ENCODE results near the gene MME. TPM values are rescaled to one million over a fixed set of nuclear protein-coding genes. Genes with fewer than 3 reads are reported as not detected.
"Not testable (repeated sequence)": the region's sequence is repeated elsewhere in the genome, so short reads cannot be mapped to it uniquely, and the experiment has no call there.

MME gene
- total RNA-seq, 2 donors from 2014 or later = 3.4 to 11.2 TPM

DNA sequence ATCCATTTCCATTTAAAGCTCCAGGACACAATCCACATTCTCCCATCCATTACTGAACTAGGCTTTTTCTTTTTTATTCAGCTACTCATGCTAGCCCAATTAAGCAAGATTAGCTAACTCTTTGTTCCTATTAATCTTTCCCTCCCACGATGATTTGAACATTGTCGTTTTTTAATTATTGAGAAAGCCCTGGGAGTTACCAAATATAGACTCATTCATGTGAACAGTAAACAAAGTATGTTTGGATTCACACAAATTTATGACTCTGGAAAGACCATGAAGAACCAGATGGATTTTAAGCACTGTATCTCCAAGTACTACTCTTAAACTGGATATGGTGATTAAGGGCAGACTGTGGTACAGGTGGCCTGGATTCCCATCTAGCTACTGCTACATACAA lies 131.1 kb downstream of the MME start:
- no peaks in the 10 kb centered on the region for H3K4me1 ChIP-seq
- no peak for ATAC-seq
- WGBS, 2 donors = 33% methylated on average over 2 of the region's 2 CpGs

GRCh38 chr3:155211940-155212339 lies 131.8 kb downstream of the MME start:
- no peak for ATAC-seq
- Histone ChIP-seq H3K36me3 (replicated peaks in 1 of 2; ENCODE audit: insufficient read depth in 1 of 2, low read depth in 2 of 2) (no peaks in the 10 kb centered on the region), H3K27me3 (no peaks in the 10 kb centered on the region), H3K9me3 (no peaks in the 10 kb centered on the region), H3K4me3 (no peak overlapping the region), H3K4me1 (no peaks in the 10 kb centered on the region), H3K27ac (no peak overlapping the region)
- intact Hi-C loops (cut with DNase I) = no loop called here
- TF ChIP-seq POLR2A (IDR thresholded peaks at IDR 0.05) = no peak
- no peak for TF ChIP-seq CTCF (IDR thresholded peaks at IDR 0.05)
- DNase-seq = no peak

More for the DNA sequence above, 131.1 kb downstream of the MME start:
- Histone ChIP-seq H3K9me3 (no peaks in the 10 kb centered on the region), H3K27ac (no peak overlapping the region), H3K4me3 (no peak overlapping the region), H3K27me3 (no peaks in the 10 kb centered on the region), H3K36me3 (replicated peaks in 1 of 2; ENCODE audit: insufficient read depth in 1 of 2, low read depth in 2 of 2) (no peaks in the 10 kb centered on the region)
- DNase-seq = no peak
- intact Hi-C loops (cut with DNase I) = no loop called here
- no peak for TF ChIP-seq POLR2A (IDR thresholded peaks at IDR 0.05)
- TF ChIP-seq CTCF (IDR thresholded peaks at IDR 0.05) = no peak

- DNase-seq; ATAC-seq; intact Hi-C loops (cut with DNase I); H3K27ac ChIP-seq; H3K4me1 ChIP-seq; H3K4me3 ChIP-seq; H3K36me3 ChIP-seq (replicated peaks in 1 of 2; ENCODE audit: insufficient read depth in 1 of 2, low read depth in 2 of 2); H3K27me3 ChIP-seq; H3K9me3 ChIP-seq: not testable (repeated sequence)
- WGBS, 2 donors = 70 to 85% methylated on average over 3 of the region's 3 CpGs
Measured at GRCh38 chr3:155216007-155216406, 135.9 kb downstream of the MME start.

GRCh38 chr3:155217591-155217990 lies 137.5 kb downstream of the MME start:
- DNase-seq (no peak), ATAC-seq (no peak)
- H3K4me3 ChIP-seq = no peak overlapping the region
- no peaks in the 10 kb centered on the region for H3K9me3 ChIP-seq
- H3K36me3 ChIP-seq (replicated peaks in 1 of 2; ENCODE audit: insufficient read depth in 1 of 2, low read depth in 2 of 2) = no peaks in the 10 kb centered on the region
- 49 to 59% methylated on average over 5 of the region's 5 CpGs for WGBS, 2 donors
- TF ChIP-seq CTCF (IDR thresholded peaks at IDR 0.05) (no peak), POLR2A (IDR thresholded peaks at IDR 0.05) (no peak)
- H3K4me1 ChIP-seq = no peaks in the 10 kb centered on the region
- intact Hi-C loops (cut with DNase I) = no loop called here
- H3K27me3 ChIP-seq = no peaks in the 10 kb centered on the region
- H3K27ac ChIP-seq = no peak overlapping the region

DNA sequence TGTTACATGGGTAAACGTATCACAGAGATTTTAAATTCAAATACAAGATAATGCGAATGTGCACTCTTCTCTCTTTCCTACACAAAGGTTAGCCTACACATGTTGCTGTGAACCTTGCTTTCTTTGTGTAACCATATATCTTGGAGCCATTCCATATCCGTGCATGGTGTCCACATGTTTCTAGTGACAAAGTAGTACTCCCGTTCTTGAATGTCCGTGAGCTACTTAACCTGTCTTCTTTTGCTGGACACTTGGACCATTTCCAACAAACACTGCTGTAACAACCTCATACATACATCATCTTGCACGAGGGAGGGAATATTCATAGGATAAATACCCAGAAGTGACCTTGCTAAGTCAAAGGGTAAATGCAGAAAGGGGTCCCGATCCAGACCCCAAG lies 138.3 kb downstream of the MME start:
- DNase-seq (no peak), ATAC-seq (no peak)
- no peak overlapping the region for H3K27ac ChIP-seq
- H3K9me3 ChIP-seq = no peaks in the 10 kb centered on the region
- WGBS, 2 donors = 62 to 67% methylated on average over 7 of the region's 7 CpGs
- no peak overlapping the region for H3K4me3 ChIP-seq
- H3K4me1 ChIP-seq = no peaks in the 10 kb centered on the region
- intact Hi-C loops (cut with DNase I) = no loop called here
- H3K36me3 ChIP-seq (replicated peaks in 1 of 2; ENCODE audit: insufficient read depth in 1 of 2, low read depth in 2 of 2) = no peaks in the 10 kb centered on the region
- H3K27me3 ChIP-seq = no peaks in the 10 kb centered on the region
- TF ChIP-seq POLR2A (IDR thresholded peaks at IDR 0.05) (no peak), CTCF (IDR thresholded peaks at IDR 0.05) (no peak)

All from body of pancreas (tissue), 4 donors.